Stimulated activated naive CD4-positive, alpha-beta T cell treated with Interleukin-2 at 50 U/mL for 16 hours (primary cell): ENCODE results near the gene STX2.
A peak's percentile ranks its signal among the peaks of the same experiment; 100 is the strongest.
"Not testable (repeated sequence)": the region's sequence is repeated elsewhere in the genome, so short reads cannot be mapped to it uniquely, and the experiment has no call there.

ENCODE experiments used
- DNase-seq: peaks from one replicate; lab custom pipeline; 2025; lab: John Stamatoyannopoulos, UW

Gene STX2

DNA sequence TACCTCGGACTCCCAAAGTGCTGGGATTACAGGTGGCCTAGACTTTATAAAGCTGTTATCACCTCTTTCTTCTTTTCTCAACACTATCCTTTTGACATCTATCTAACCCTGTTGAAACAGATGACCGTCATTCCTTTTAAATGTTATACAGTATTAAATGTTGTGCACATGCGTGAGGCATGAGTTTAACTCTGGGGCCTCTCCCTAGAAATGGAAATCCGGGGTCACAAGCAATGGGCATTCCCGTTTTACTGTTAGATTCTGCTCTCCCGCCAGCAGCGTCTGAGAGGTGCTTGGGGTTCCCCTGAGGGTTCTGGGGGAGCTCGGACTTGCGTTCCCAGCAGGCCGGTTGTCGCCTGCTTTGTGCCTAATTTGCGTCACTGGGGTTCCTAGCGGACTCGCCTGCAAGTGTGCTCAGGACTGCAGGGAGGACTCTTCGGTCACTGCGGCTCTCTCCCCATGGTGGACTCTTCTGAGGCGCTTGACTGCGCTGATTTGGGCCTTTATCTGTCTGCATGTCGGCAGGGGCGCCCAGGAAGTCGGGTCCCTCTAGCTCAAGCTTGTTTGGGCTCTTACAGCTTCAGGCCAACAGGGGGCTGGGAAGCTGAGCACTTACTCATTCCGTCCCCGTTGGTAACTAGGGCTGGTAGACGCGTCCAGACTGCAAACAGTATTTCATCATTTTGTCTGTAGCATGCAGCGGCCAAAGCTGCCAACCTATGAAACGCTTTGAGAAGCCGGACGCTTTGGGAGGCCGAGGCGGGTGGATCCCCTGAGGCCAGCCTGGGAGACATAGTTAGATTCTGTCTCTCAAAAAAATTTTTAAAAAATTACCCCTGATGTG lies 31.6 kb upstream of the STX2 start:
- DNase-seq: peak; percentile 73

DNA sequence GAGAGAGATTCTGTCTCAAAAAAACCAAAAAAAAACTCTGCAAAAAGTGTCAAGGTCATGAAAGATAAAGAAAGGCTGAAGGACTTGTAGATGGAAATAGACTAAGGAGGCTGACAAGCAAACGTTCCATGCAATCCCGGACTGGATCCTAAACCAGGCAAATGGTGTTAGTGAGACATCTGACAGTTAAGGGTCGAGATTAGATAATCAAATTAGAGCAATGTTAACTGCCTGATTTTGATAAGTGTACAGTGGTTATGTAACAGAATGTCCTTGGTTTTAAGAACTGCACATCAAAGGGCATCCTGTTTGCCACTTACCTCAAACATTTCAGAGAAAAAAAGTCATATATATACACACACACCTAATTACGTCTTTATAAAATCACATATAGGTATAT lies 29.4 kb upstream of the STX2 start:
- no peak for DNase-seq

DNA sequence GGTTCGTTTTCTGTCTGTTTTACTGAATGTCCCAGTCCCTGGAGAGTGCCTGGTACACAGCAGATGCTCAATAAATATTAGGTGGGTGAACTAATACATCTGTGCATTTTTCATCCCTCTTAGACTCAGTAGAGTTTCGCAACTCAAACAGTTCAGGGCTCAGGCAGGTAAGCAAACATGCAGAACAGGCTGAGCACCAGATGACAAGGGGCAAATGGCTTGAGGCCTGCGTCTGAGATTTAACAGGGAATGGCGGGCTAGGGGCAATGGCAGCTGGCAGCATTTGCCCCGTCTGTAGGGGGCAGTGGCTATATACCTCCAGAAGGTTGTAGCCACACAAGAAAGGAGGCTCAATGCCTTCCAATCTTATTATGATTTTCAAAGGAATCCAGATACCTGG lies 24.2 kb upstream of the STX2 start:
- no peak for DNase-seq

DNA sequence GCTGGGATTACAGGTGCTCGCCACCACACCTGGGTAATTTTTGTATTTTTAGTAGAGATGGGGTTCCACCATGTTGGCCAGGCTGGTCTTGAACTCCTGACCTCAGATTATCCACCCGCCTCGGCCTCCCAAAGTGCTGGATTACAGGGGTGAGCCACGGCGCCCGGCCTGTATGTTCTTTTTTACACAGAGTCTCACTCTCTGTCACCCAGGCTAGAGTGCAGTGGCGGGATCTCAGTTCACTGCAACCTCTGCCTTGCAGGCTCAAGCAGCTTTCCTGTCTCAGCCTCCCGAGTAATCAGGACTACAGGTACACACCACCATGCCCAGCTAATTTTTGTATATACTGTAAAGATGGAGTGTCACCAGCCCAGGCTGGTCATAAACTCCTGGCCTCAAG lies 23.7 kb upstream of the STX2 start:
- DNase-seq: not testable (repeated sequence)

DNA sequence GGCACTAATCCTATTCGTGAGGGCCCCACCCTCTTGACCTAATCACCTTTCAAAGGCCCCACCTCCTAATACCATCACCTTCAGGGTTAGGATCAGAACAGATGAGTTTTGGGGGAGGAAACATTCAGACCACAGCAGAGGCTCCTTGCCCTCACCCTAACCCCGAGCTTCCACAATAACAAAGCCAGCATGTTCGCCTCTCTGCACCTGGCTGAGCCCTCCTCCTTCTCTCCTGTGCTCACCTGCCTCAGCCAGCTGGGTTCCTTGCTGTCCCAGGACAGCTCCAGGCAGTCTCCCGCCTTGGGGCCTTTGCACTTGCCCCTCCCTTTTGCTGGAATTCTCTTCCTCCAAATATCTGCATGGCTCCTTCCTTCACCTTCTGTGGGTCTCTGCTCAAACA lies 23.1 kb upstream of the STX2 start:
- DNase-seq: no peak

DNA sequence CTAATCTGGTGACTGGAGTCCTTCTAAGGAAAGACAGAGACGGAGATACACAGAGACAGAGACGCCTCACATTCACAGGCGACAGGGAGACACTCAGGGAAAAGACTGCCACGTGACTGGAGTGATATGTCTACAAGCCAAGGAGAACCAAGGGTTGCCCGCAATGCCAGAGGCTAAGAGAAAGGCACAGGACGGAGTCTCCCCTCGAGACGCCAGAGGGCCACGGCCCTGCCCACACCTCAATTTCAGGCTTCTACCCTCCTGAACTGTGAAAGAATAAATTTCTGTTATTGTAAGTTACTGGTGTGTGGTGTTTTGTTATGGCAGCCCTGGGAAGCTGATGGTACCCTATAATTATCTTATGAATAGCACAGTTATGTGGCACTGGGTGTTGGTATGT lies 21.3 kb upstream of the STX2 start:
- DNase-seq: no peak

DNA sequence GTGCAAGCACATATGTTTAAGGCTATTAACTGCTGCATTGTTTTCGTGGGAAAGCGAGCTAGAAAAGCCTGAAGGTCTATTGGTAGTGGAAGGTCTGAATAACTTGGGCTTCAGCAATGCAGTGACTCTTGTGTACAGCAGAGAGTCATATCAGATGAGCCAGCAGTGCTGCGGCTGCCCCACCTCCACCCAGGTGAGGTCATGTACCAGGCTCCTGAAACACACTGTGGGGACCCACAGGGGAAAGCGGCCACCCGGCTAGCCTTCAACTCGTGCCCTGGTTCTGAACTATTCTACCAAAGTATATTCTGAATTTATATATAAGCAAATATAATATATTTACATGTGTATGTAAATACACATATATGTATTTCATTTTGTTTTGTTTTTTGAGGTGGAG lies 20.1 kb upstream of the STX2 start:
- DNase-seq: no peak

DNA sequence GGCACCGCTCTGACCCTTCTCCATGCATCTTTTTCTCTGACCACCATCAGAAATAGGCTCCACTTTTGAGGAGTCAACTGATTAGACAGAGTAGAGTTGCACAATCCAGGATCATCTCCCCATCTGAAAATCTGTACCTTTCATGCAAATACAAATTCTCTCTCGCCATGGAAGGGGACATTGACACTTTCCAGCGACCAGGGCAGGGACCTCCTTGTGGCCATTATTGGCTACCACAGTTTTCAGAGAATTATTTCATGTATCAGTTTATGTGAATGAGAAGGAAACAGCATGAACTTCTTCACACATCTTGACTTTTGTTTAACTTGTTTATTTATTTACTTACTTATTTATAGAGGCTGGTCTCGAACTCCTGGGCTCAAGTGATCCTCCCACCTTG lies 19.0 kb upstream of the STX2 start:
- no peak for DNase-seq

DNA sequence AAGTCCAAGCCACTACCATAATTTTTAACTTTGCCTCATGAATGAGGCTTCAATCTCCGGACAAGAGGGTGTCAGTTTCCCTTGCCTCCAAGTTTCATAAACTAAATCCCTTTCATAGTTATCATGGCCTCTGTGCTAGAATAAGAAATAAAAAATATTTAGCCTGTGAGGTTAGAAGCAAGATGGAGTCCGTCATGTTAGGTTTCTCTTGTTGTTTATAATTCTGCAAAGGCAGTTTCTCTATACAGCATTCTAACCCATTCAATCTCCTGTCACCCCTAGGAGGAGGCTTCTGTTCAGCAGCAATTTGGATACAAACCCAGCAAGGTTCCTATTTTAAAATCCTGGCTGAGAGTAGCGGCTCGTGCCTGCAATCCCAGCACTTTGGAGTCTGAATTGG lies 17.0 kb upstream of the STX2 start:
- no peak for DNase-seq

DNA sequence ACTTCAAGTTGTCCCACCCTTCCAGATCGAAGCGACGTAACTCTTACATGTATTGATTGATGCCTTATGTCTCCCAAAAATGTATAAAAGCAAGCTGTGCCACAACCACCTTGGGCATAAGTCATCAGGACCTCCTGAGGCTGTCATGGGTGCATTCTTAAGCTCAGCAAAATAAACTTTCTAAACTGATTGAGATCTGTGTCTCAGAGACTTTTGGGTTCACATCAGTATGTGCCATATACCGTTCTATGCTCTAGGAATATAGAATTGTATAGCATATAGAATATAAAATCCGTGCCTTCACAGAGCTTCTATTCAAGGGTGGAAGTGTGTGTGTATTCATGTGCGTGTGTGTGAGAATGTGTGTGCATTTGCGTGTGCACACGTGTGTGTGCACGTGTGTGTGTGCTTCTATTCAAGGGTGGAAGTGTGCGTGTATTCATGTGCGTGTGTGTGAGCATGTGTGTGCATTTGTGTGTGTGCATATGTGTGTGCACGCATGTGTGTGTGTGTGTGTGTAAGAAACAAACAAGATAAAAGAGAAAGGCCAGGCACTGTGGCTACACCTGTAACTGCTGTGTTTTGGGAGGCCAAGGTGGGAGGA lies 11.5 kb upstream of the STX2 start:
- DNase-seq: no peak

DNA sequence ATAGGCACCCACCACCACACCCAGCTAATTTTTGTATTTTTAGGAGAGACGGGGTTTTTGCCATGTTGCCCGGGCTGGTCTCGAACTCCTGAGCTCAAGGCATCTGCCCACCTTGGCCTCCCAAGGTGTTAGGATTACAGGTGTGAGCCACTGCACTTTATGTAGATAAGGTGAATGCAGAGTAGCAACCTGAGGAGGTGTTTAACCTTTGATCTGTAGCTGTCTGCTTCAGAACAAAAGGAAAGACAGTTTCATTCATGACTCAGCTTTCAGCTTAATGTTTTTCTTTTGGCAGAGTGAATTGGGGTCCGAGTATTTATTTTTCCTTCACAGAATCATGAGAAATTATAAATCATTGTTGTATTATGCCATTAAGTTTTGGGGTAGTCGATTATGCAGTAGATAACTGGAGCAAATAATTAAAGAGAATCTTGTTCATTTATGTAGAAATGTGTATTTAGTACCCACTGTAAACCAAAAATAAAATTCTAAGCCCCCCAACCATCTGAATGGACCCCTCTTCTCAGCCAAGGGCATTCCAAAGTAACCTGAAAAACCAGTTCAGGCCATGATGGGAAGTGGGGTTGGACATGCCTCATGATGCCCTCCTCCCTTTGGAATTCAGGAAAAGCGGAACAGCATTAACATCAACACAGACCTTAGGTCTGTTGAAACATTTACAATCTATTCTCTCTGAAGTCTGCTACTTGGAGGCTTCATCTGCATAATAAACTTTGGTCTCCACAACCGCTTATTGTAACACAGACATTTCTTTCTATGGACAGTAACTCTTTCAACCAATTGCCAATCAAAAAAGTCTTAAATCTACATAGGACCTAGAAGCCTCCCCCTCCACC lies 10.7 kb upstream of the STX2 start:
- DNase-seq: no peak

DNA sequence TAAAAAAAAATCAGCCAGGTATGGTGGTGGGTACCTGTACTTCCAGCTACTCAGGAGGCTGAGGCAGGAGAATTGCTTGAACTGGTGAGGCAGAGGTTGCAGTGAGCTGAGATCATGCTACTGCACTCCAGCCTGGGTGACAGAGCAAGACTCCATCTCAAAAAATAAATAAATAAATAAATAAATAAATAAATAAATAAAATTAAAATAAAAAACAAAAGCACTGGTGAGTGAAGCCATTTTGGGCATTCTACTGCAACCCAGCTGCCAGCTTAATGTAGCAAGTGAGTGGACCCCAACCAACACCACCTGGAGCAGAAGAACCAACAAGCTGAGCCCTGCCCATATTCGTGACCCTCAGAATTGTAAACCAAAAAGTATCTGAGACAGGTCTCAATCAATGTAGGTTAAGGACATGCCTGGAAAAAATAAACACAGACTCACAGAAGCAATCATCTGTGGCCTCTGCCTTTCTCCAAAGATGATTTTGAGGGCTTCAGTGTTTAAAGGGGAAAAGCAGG lies 9.8 kb upstream of the STX2 start:
- not testable (repeated sequence) for DNase-seq

DNA sequence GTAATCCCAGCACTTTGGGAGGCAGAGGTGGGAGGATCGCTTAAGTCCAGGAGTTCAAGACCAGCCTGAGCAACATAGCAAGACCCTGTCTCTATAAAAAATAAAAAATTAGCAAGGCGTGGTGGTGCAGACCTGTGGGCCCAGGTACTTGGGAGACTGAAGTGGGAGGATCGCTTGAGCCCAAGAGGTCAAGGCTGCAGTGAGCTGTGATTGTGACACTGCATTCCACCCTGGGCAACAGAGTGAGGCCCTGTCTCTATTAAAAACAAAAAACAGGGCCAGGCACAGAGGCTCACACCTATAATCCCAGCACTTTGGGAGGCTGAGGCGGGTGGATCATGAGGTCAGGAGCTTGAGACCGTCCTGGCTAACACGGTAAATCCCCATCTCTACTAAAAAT lies 9.1 kb upstream of the STX2 start:
- not testable (repeated sequence) for DNase-seq

DNA sequence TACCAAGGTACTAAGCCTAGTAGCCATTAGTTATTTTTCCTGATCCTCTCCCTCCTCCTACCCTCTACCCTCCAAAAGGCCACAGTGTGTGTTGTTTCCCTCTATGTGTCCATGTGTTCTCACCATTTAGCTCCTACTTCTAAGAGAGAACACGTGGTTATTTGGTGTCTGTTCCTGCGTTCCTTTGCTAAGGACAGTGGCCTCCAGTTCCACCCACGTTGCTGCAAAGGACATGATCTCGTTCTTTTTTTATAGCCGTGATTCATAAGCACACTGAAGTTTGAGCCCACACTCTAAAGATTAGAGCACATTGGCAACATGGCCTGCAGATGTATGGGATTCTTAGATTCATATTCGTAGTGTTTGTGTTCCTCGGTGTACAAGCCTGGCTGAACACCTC lies 8.1 kb upstream of the STX2 start:
- no peak for DNase-seq

DNA sequence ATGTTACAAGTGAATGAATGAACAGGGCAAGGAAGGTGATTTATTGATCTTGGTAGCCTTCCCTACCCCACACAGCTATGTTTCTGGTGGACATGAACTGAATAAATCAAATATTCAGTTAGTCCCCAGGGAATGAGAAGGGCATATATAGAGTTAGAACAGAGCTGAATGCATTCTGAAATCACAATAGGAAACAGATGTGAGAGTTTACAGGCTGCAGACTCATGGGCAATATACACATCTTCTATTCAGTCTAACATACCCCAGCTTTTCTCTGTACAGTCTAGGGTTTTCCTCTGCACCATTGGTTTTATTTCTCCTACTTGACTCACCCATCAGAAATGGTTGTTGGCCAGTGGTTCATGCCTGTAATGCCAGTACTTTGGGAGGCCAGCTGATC lies 7.3 kb upstream of the STX2 start:
- DNase-seq: no peak

DNA sequence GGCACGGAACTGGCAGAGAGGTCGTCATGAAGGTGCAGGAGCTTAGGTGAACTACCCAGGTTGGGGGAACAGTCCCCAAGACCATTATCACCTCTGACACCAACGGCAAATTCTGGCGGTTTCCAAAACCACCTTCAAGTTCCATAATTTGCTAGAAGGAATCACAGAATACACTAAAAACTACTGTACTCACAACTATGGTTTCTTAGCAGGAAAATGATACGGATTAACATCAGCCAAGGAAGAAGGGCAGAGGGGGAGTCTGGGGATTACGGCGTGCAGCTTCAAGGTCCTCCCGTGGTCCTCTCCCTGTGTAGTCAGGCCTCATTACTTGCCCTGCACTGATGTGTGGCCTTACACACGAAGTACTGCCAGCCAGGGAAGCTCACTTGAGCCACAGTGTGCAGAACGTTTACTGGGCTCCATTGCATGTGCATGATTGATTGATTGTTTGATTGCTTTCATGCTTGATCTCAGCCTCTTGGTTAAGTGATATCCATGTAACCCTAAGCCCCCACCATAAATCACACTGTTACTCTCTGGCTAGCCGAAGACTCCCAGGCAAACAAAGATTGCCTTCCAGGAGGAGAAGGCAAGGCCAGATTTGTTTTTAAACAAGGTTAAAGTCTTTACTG lies 837 bp upstream of the STX2 start:
- no peak for DNase-seq

DNA sequence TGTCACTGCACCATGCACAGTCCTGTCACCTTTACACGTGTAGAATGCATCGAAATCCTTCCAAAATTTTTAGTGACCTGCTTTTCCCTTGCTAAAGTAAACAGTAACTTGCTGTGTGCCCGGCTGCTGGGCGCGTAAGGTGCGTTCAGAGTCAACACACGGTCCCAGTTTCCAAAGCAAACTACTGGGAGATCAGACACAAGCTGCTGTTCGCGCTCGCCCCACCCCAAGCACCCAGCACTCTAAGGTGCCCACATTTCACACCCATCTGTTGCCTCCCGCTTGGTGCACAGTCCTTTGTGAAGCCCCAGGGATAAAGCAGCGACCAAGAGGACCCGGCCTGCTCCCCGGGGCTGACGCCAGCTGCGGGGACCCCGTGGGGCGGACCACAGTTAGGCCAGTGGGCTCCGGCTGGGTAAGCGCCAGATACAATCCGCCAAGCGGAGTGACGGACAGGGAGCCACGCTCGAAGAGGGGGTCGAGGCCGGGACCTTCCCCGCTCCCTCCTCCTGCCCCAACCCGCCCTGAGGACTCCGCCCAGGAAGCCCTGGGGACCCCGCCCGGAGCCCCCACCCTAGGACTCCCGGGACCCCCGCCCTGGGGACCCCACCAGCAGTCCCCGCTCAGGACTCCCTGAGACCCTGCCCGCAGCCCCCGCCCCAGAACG lies 633 bp downstream of the STX2 start:
- no peak for DNase-seq

DNA sequence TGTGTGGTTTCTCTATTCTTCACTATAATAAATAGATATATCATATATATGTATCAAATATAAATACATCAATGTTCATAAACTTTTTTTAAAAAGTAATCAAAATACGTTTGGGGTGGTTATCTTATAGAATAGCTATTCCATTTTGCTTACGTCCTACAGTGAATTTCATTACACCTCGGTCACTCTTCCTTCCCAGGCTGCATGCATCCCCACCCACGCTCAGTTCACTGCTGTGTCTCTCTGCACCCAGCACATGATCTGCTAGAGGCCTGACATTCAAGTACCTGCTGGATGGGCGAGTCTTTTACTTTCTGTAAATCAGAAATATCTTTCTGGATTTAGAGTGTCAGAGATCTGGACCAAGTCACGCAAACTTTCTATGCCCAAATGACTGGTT lies 3.6 kb downstream of the STX2 start:
- DNase-seq: no peak

DNA sequence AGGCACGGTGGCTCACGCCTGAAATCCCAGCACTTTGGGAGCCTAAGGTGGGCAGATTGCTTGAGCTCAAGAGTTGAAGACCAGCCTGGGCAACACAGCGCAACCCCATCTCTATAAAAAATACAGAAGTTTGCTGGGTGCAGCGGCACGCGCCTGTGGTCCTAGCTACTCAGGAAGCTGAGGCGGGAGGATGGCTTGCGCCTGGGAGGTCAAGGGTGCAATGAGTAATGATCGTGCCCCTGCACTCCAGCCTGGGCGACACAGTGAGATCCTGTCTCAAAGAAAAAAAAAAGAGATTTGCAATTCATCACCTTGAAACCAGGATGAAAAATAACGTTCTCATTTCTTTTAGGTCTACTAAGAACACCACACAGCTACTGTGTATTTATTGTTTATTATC lies 4.0 kb downstream of the STX2 start:
- no peak for DNase-seq

DNA sequence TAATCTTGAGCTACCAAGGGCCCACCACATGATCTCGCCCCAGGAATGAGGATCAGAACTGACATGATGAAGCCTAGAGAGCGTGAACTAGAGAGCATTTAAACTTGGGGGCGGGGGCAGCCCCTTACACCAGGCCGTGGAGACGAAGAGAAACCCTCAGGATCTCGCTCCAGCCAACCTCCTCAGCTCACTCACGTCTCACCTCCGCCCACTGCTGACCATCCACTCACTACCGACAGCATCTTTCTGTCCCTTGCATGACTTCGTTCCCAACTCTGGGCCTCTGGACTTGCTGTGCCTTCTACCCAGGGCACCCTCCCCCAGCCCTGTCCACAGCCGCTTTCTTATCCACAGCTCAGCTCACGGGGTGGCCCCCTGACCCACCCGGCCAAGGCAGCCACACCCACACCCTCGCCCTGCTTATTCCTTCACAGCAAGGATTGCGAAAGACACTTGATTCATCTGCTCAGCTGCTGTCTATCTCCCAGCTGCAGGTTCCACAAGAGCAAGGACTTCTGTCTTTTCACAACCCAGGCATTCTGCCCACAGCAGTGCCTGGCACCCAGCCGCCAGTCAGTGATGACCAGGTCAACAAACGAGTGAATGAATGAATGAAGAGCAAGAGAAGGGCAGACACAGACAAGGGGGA lies 6.4 kb downstream of the STX2 start:
- DNase-seq: no peak

DNA sequence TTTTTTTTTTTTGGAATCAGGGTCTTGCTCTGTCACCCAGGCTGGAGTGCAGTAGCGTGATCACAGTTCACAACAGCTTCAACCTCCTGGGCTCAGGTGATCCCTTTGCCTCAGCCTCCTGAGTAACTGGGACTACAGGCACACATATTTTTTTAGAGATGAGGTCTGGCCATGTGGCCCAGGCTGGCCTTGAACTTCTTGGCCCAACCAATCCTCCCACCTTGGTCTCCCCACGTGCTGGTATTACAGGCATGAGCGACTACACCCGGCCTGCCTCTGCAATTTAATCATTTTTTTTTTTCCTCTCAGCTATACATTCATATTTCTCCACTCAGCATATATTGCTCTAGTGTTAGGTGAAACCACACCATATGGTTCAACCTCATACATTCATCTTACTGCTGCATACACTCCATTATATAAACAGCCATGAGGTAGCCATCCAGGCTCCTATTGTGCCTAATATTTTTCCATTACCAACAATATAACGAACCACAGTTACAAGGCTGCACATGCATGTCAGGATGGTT lies 7.1 kb downstream of the STX2 start:
- DNase-seq: no peak
